GM19239 (cell line): ENCODE measurements around the gene SGPP2.
"Not testable (repeated sequence)": the region's sequence is repeated elsewhere in the genome, so short reads cannot be mapped to it uniquely, and the experiment has no call there.

Experiments used
- DNase-seq: peaks from one replicate; pipeline ENCODE4 v3.0.0; 2011; ENCODE audit warnings: low spot score; ENCODE audit not compliant: insufficient read length
- FAIRE-seq: peaks from 2 replicates; lab custom pipeline; 2011; peaks lifted over from hg19 to GRCh38; lab: Jason Lieb, UNC

The SGPP2 gene

GRCh38 chr2:222566229-222566628, 141.9 kb downstream of the SGPP2 start:
- FAIRE-seq (no peak), DNase-seq (no peak)

DNA sequence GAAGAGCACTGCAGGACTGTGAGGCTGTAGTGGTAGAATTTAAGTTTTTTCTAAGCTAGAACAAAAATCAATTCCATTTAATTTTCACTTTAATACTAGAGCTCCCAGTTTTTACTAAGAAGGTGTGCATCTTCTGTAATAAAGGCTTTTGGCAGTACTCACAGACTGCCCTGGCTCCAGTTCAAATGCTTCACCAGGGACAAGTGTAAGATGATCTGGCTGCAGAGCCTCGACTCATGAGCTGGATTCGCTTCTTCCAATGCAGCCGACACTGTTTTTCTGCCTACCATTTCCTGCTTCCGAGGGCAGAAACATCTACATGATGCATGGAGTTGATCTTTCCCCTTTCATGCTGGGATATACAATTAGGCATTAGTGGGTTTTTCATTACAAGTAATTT, 144.5 kb downstream of the SGPP2 start:
- DNase-seq (no peak), FAIRE-seq (no peak)

GRCh38 chr2:222569826-222570225, 145.5 kb downstream of the SGPP2 start:
- DNase-seq: no peak

GRCh38 chr2:222572264-222572721, 147.9 kb downstream of the SGPP2 start:
- DNase-seq (no peak), FAIRE-seq (peak; percentile 26)

More at GRCh38 chr2:222569826-222570225, 145.5 kb downstream of the SGPP2 start:
- FAIRE-seq: no peak

GRCh38 chr2:222572751-222573174, 148.4 kb downstream of the SGPP2 start:
- peak; percentile 44 for FAIRE-seq

DNA sequence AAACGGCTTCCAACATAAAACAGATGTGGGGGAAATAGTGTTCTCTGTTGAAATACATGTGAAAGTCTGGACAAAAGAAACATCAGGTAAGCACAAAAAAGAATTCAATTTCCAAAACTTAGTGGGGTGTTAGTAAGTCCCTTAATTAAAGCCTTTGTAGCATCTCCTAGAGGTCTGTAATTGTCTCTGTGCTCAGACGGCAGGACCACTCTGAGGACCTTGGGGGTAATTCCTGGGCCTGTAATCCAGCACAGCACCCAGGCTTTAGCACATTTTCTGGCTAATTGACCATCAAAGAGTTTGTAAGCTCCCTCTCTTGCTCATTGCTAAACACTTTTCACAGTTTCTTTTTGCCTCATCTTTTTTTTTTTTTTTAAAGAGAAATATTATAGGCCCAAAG, 151.3 kb downstream of the SGPP2 start:
- DNase-seq (no peak), FAIRE-seq (no peak)

More at GRCh38 chr2:222572751-222573174, 148.4 kb downstream of the SGPP2 start:
- no peak for DNase-seq

- FAIRE-seq (no peak), DNase-seq (no peak)
Observed at GRCh38 chr2:222576171-222577081, 152.1 kb downstream of the SGPP2 start.

DNA sequence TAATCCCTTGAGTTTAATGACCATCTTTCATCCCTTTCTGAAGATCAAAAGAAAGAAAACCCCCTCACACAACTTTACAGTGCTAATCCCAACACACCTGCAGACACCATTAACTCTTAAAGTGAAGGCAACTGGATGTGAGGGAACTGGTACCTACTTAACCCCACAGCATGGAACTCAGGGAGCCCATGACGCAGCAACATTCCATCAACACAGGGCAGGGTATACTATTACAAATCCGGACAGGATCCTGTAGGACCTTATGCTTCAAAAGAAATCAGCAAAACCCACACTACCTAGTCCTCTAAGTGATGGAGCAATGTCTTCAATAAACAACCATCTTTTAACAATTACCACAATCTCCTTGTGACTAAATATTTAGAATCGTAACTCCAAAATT, 153.0 kb downstream of the SGPP2 start:
- peak; percentile 23 for FAIRE-seq

DNA sequence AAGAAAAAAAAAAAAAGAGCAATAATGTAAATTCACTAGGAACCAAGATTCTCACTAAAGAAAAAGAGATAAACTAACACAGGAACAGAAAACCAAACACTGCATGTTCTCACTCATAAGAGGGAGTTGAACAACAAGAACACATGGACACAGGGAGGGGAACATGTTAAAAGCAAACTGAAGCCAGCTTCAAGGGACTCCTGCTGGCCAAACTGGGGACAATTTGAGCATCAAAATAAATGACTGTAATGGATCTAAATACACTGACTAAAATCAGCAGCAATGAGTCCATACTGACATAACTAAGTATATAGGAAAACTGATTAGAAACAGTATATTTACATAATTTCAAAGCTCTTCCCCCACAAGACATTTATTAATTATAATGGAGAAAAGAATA, 158.6 kb downstream of the SGPP2 start:
- DNase-seq: no peak
- no peak for FAIRE-seq

More for the DNA sequence above, 153.0 kb downstream of the SGPP2 start:
- no peak for DNase-seq

DNA sequence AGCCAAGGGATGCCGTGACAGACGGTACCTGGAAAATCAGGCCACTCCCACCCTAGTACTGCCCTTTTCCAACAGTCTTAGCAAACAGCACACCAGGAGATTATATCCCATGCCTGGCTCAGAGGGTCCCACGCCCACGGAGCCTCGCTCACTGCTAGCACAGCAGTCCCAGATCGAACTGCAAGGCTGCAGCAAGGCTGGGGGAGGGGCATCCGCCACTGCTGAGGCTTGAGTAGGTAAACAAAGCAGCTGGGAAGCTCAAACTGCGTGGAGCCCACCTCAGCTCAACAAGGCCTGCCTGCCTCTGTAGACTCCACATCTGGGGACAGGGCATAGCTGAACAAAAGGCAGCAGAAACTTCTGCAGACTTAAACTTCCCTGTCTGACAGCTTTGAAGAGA, 160.2 kb downstream of the SGPP2 start:
- not testable (repeated sequence) for FAIRE-seq, DNase-seq

DNA sequence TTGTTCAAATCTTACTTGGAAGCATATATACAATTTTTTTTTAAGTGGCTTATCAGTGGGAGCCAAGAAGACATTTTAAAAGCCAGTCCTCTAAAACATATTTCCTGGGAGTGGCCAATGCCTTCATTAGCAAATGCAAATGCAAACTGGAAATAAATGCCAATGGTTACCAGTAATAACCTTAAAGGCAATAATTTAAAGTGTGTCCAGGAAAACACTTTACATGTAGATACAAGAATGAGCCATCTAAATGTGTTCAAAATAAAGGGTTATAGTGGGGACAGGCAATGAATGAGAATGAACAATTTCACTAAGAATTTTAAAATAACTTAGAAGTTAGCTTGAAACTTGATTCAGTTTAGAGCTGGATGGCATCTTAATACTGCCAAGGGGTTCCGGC, 167.3 kb downstream of the SGPP2 start:
- DNase-seq (no peak), FAIRE-seq (peak; percentile 47)

DNA sequence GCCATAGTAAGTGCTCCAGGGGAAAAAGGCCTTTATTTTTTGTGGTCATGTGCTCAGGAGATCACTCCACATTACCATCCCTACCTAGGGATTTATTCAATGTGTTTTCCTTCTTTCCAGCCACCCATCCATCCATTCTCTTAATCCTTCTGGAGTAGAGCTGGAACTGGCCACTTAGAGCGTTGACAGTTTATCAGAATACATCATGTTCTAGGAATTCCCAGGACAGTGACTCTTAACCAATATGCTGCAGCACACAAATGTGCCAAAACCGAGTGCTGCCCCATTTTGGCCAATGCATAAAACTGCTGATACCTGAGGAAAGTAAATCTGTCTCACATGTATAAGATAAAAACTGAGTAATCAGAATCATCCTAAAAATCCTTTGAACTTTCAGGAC, 167.8 kb downstream of the SGPP2 start:
- peak; percentile 40 for FAIRE-seq
- no peak for DNase-seq

DNA sequence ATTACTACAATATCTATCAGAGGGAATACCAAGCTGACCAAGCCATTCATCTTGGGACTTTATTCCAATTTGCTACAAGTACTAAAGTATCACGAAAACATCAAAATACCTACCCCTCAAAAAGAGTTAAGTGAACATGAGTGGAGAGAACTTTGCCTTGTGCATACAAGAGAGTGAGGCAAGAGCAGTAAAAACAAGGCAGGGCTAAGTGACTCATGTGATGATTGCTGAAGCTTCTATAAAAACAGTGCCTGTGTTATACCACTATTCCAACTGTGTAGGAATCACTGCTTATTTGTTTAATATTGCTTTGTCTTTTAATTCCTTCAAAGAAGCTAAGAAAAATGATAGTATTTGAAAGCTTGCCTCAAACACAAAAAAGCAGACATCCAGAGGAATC, 170.3 kb downstream of the SGPP2 start:
- no peak for FAIRE-seq
- no peak for DNase-seq

DNA sequence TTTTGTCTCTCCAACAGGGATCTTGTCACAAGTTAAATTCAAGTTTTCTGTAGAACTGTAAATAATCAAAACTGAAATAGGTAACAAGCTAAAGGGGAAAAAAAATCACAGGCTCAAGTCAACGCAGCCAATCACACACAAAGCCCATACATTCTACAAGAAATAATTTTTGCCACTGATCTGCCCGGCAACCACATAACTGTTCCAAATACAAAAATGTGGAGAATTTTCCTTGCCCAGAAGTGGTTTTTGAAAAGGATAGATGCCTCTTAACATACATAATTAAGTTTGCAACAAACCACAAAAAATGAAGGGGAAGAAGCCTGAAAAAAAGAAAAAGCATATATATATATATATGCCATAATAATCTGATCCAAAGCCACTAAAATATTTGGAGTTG, 171.2 kb downstream of the SGPP2 start:
- DNase-seq (no peak), FAIRE-seq (peak; percentile 11)

DNA sequence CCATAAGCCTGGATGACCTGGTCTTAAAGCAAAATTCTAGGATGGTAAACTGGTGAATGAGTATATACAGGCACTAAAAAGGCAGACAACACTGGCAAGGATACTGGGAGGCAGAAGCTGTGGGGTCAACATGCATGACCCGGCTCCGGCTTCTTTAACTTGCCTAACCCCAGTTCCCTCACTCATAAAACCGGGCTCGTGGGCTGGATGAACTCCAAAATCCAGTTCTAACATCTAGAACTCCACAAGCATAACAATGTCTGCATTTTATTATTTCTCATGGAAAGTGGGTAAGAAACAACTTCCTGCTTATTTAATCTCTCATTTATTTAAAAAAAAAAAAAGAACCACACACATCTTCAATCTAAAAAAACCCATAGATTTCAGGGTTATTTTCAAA, 174.3 kb downstream of the SGPP2 start:
- no peak for DNase-seq
- FAIRE-seq: no peak

DNA sequence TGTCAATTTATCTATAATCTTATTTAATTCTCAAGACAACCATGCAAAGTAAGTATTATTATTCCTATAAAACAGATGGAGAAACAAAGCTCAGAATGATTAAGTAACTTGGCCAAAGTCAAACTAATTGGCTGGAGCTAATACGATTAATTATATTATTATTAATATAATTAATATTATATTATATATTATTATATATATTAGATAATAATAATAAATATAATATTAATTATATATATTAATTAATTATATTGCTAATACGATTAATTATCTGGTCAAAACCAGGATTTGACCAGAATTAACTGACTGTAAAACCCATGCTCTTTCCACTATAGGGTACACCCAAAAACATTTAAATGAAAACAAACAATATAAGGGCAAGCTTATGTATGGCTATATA, 179.2 kb downstream of the SGPP2 start:
- no peak for FAIRE-seq

GRCh38 chr2:222604749-222605515, 180.6 kb downstream of the SGPP2 start:
- no peak for FAIRE-seq
- DNase-seq: no peak

More for the DNA sequence above, 179.2 kb downstream of the SGPP2 start:
- DNase-seq: no peak

DNA sequence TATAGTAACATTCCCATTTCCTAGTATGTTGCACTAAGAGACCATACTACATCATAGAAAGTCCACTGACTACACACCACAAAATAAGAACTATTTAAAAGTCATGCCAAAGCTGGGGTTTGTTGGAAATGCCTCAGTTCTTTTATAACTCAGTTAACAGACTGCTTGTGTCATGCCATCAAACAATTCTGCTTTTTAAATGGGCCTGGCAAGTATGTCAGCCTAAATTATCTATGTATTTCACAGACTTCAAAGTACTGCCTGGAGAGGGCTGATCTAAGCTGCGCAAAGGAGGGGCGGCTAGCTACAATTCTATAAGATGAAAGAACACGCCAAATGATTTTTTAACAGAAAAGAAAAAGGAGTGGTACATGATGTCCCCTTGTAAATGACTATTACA, 182.0 kb downstream of the SGPP2 start:
- DNase-seq: no peak
- no peak for FAIRE-seq

DNA sequence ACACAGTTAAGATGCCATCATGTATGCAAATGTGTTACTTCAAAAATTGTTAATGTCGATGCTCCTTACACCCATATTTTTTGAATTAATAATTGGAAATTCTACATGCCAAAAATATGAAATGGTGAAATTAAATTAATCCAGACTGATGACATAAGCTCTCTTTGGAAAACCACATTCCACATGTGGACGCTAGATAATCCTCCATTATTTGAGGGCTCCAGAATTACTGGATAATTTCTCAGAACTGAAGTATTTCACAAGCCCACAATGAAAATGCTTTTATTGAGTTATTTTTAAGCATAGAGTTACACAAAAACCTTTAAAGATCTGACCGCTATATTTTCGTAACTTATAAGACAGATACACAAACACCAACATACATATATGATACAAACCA, 183.7 kb downstream of the SGPP2 start:
- DNase-seq (no peak), FAIRE-seq (no peak)

DNA sequence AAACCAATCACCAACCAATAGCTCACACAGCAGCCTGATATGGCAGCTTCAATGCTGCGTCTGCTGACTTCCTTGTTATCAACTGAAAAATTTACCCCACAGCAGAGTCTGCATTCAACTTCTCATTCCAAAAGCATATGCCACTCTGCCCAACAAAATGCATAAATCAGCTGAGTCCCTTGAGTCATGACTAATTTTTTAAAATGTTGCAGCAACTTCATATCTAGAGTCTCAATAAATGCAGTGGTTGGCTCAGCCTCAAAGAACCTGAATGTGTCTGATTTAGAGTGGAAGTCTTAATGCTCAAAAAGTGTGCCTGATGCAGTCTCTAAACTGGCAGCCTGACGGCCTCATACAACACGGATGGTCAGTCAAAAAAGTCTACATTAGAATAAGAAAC, 185.0 kb downstream of the SGPP2 start:
- FAIRE-seq (no peak), DNase-seq (no peak)
